Stomach (tissue), 9 donors: Measurements from ENCODE around the gene KIF3C. TPM values are rescaled to one million over a fixed set of nuclear protein-coding genes. Genes with fewer than 3 reads are reported as not detected.
"Not testable (repeated sequence)": the region's sequence is repeated elsewhere in the genome, so short reads cannot be mapped to it uniquely, and the experiment has no call there.

ENCODE experiments used
- DNase-seq, 2 donors: peaks; one replicate each; pipeline versions ENCODE4 v3.0.0 to v3.0.0-alpha.2; 2013 to 2019
- H3K27ac ChIP-seq, 5 donors: fragments of 200-600 bp in 4 of 5; sonication (generic) in 4 of 5; one replicate each; pipeline ENCODE4 v1.5.1; 2013 to 2019; ENCODE audit warnings: mild to moderate bottlenecking in 1 of 5, moderate library complexity in 1 of 5
- H3K27me3 ChIP-seq, 3 donors: fragments of 200-600 bp; sonication (generic); one replicate each; pipeline ENCODE4 v1.5.1; 2017 to 2019; ENCODE audit warnings: mixed run types in 1 of 3
- H3K36me3 ChIP-seq, 4 donors: fragments of 200-600 bp; sonication (generic); 1 replicate in 3 of 4; 2 replicates in 1 of 4; pipeline ENCODE4 v1.5.1; 2016 to 2019
- H3K4me1 ChIP-seq, 4 donors: fragments of 200-600 bp; sonication (generic); one replicate each; pipeline ENCODE4 v1.5.1; 2016 to 2019
- H3K4me3 ChIP-seq, 4 donors: fragments of 200-600 bp; sonication (generic) in 3 of 4; one replicate each; pipeline ENCODE4 v1.5.1; 2016 to 2019; ENCODE audit warnings: mild to moderate bottlenecking in 1 of 4
- H3K9me3 ChIP-seq, 4 donors: fragments of 200-600 bp; sonication (generic); one replicate each; pipeline ENCODE4 v1.5.1; 2016 to 2019
- EP300 ChIP-seq: sonication (generic); formaldehyde crosslinking; IDR thresholded peaks from one replicate; pipeline ENCODE4 v1.6.1; 2017; ENCODE audit warnings: antibody characterized with exemption
- POLR2A ChIP-seq, 4 donors: fragments of 450-650 bp; IDR thresholded peaks; one replicate each; pipeline ENCODE4 v1.6.1; 2016; ENCODE audit warnings: antibody characterized with exemption in 4 of 4, control low read depth in 2 of 4, mild to moderate bottlenecking in 1 of 4, moderate library complexity in 1 of 4
- POLR2AphosphoS5 ChIP-seq, 3 donors: sonication (generic); formaldehyde crosslinking; IDR thresholded peaks; one replicate each; pipeline ENCODE4 v1.6.1; 2016; ENCODE audit warnings: antibody characterized with exemption in 3 of 3
- WGBS, 5 donors: extraction: QIAGEN DNeasy Blood & Tissue Kit in 3 of 5; methylation state at CpG; one replicate each; pipeline versions ENCODE4 v1.1.5 to v1.1.7; 2013 to 2018; 5-methylcytosine and 5-hydroxymethylcytosine counted together
- intact Hi-C: fragments of 100-400 bp; cut with DNase I; formaldehyde crosslinking; loops from one replicate; pipeline ENCODE4 v1.15.1; 2023; ENCODE audit warnings: low total_unique reads
- polyA plus RNA-seq, 3 donors: library from polyadenylated mRNA; stranded (reverse); fragments of 200-250 nt; gene quantifications; one replicate each; pipeline ENCODE4 v1.2.3, GENCODE V29; 2013
- total RNA-seq, 5 donors: library from RNA; depleted of rRNA; stranded (reverse); fragments of >200 nt; gene quantifications; one replicate each; pipeline versions ENCODE4 v1.1.0 to v1.2.3, GENCODE V29; 2014 to 2016
- TF ChIP-seq, protein P1 (sequence below), 7 experiments: fragments of 450-650 bp in 4 of 7; fragments of 200-600 bp in 3 of 7; sonication (generic) in 3 of 7; IDR thresholded peaks; one replicate each; pipeline ENCODE4 v1.5.1; 2016 to 2019; ENCODE audit warnings: antibody characterized with exemption in 7 of 7, control low read depth in 2 of 7, mild to moderate bottlenecking in 1 of 7
- donor health status: healthy with polysubstance abuse.
- donor health status: Bipolar disorder and iron deficiency.
- donor health status: healthy.

Gene KIF3C
- total and polyA plus RNA-seq, 8 donors = 0.29 to 7.3 (median 2.4) TPM; not detected in 1

DNA sequence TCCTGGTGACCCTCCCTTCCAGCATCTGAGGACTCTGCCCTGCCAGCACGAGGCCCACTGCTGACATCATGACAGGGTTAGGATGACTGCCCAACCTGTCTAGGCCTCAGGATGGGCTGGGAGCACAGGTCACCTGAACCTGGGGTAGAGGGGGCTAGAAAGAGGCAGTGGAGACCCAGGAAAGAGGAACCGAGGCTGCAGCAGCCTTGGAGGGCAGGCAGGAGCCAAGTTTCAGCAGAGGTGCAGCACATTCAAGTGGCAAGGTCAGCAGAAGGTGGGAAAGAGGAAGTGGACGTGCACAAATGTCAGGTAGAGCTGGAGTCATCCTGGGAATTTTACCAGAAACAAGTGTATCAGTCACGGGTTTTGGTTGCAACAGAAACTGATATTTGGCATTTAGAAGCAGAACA is 37.9 kb upstream of the KIF3C start:
- no peak overlapping the region for H3K27ac ChIP-seq
- no peaks in the 10 kb centered on the region for H3K9me3 ChIP-seq
- DNase-seq = peak in 1 of 2 donors; percentile 23
- H3K4me1 ChIP-seq = peaks cover 10 to 45% (median 24%) of the 10 kb centered on the region in 4 donors
- H3K27me3 ChIP-seq = no peaks in the 10 kb centered on the region
- no peaks in the 10 kb centered on the region for H3K36me3 ChIP-seq
- 66 to 87% (median 76%) methylated on average over 4 of the region's 4 CpGs for WGBS, 5 donors
- intact Hi-C loops = no loop called here
- no peak overlapping the region for H3K4me3 ChIP-seq
- TF ChIP-seq POLR2AphosphoS5 (IDR thresholded peaks at IDR 0.05) (no peak), POLR2A (IDR thresholded peaks at IDR 0.05) (no peak), EP300 (no peak)
- TF ChIP-seq, protein P1, sequence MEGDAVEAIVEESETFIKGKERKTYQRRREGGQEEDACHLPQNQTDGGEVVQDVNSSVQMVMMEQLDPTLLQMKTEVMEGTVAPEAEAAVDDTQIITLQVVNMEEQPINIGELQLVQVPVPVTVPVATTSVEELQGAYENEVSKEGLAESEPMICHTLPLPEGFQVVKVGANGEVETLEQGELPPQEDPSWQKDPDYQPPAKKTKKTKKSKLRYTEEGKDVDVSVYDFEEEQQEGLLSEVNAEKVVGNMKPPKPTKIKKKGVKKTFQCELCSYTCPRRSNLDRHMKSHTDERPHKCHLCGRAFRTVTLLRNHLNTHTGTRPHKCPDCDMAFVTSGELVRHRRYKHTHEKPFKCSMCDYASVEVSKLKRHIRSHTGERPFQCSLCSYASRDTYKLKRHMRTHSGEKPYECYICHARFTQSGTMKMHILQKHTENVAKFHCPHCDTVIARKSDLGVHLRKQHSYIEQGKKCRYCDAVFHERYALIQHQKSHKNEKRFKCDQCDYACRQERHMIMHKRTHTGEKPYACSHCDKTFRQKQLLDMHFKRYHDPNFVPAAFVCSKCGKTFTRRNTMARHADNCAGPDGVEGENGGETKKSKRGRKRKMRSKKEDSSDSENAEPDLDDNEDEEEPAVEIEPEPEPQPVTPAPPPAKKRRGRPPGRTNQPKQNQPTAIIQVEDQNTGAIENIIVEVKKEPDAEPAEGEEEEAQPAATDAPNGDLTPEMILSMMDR (IDR thresholded peaks at IDR 0.05) = no peak

DNA sequence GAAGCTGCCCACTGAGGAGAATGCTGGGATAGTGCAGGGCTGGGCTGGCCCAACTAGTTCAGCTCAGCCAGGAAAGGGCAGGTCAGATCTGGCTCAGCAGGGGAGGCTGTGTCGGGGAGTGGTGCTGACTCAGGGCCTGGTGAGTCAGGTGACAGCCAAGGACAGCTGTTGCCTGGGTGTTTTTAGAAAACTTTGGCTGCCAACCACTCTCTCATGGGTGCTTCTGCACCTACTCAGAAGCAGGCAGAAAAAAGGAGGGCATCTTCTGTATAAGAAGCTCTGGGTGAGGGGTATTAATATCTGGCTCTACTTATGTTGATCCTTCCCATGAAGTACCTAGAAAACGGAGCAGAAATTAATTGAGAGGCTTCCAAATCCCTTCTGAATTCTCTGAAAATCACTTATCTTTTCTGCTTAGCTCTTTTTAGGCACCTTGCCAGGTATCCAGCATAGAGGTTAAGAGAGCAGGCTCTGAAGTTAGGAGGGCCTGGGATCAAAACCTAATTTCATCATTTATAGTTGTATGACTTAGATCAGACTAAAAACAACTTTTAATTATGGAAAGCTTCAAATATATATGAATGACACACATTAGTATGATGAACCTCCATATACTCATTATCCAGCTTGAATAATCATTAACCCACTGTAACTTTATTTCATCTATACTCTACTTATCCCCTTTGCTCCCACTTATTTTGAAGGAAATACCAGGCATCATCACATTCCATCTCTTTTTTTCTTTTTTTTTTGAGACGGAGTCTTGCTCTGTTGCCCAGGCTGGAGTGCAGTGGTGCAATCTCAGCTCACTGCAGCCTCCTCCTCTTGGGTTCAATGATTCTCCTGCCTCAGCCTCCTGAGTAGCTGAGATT is 36.1 kb upstream of the KIF3C start:
- Histone ChIP-seq H3K9me3 (no peaks in the 10 kb centered on the region), H3K36me3 (no peaks in the 10 kb centered on the region), H3K27me3 (no peaks in the 10 kb centered on the region), H3K27ac (peak overlapping the region; percentile 57 to 72 (median 66)), H3K4me3 (no peak overlapping the region), H3K4me1 (peaks cover 10 to 47% (median 27%) of the 10 kb centered on the region in 4 donors)
- peak; percentile 84 to 90 for DNase-seq
- 39 to 49% (median 42%) methylated on average over 3 of the region's 3 CpGs for WGBS, 5 donors
- intact Hi-C loops = no loop called here
- TF ChIP-seq EP300 = no peak
- TF ChIP-seq POLR2AphosphoS5 (IDR thresholded peaks at IDR 0.05) = peak; percentile 25 to 82 (median 30)
- TF ChIP-seq, protein P1 (IDR thresholded peaks at IDR 0.05) = no peak

DNA sequence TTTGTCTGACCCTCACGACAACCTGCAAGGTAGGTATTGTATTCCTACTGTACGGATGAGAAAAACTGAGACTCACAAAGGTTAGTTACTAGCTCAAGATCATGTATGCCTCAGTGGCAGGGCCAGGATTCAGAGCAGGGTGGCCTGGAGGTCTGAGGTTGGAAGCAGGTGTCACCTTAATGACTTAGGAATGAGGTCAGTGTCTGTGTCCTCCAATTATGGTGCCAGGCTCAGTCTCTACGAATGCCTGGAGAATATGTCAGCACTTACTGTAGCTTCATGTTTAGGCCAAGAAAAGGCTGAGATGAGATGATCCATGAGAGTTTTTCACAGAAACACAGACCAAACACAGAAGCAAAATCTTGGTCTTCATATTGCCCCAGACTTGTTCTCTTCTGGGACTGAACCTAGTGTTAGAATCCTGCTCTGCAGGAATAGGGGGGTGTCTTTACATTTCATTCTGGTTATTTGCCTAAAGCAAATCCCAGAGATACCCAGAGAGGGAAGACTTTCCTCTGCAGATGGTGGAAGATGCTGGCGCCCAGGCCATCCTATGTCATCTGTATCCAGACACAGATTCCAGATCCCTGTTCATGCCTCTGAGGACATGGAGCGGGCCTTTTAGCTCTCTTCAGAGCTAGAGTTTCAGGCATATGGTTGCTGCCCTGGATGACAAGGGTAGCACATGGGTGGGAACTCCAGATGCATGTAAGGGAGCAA is 35.3 kb upstream of the KIF3C start:
- no peaks in the 10 kb centered on the region for H3K27me3 ChIP-seq
- no peak for DNase-seq
- intact Hi-C loops = no loop called here
- peak overlapping the region; percentile 57 to 72 (median 66) for H3K27ac ChIP-seq
- peaks cover 10 to 52% (median 33%) of the 10 kb centered on the region in 4 donors for H3K4me1 ChIP-seq
- H3K4me3 ChIP-seq = no peak overlapping the region
- TF ChIP-seq POLR2AphosphoS5 (IDR thresholded peaks at IDR 0.05) (no peak), EP300 (no peak), POLR2A (IDR thresholded peaks at IDR 0.05) (no peak)
- TF ChIP-seq, protein P1 (IDR thresholded peaks at IDR 0.05) = no peak
- no peaks in the 10 kb centered on the region for H3K36me3 ChIP-seq
- H3K9me3 ChIP-seq = no peaks in the 10 kb centered on the region
- WGBS, 5 donors = 88 to 98% (median 92%) methylated on average over 4 to 5 of the region's 5 CpGs

DNA sequence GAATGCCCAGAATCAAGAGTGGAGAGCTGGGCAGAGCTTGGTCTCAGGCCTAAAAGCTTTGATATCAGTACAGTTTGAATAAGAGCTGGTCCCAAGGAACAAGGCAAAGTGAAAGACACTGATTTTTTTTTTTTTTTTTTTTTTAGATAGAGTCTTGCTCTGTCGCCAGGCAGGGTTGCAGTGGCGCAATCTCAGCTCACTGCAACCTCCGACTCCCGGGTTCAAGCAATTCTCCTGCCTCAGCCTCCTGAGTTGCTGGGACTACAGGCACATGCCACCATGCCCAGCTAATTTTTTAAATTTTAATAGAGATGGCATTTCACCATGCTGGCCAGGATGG is 34.4 kb upstream of the KIF3C start:
- H3K4me3 ChIP-seq, H3K27me3 ChIP-seq, H3K9me3 ChIP-seq, H3K36me3 ChIP-seq, DNase-seq, intact Hi-C loops: not testable (repeated sequence)
- Histone ChIP-seq H3K27ac (peak overlapping the region in 1 of 5 donors; percentile 8), H3K4me1 (peaks cover 10 to 62% (median 42%) of the 10 kb centered on the region in 4 donors)
- WGBS, 5 donors = 35 to 82% (median 60%) methylated on average over 4 of the region's 4 CpGs
